Measurements from ENCODE around the gene METTL21C. TPM values are rescaled to one million over a fixed set of nuclear protein-coding genes. Genes with fewer than 3 reads are reported as not detected.

METTL21C gene
- total RNA-seq, 4 donors from 2014 or later: not detected

- Histone ChIP-seq H3K36me3 (no peaks in the 10 kb centered on the region), H3K27ac (replicated peaks in 1 of 4) (no peak overlapping the region), H3K4me1 (peaks cover 0 to 18% (median 8%) of the 10 kb centered on the region in 4 donors), H3K27me3 (peaks cover 0 to 18% (median 0%) of the 10 kb centered on the region in 4 donors), H3K4me3 (no peak overlapping the region), H3K9me3 (peaks cover 0 to 4% (median 2%) of the 10 kb centered on the region in 4 donors)
- intact Hi-C loops (cut with DNase I): no loop called here
- TF ChIP-seq POLR2AphosphoS5 (IDR thresholded peaks at IDR 0.05) (no peak), EP300 (IDR thresholded peaks at IDR 0.05) (no peak), CTCF (IDR thresholded peaks at IDR 0.05) (no peak), POLR2A (IDR thresholded peaks at IDR 0.05; ENCODE audit: low read depth) (no peak)
- 94% methylated on average over 4 of the region's 4 CpGs for WGBS
- DNase-seq (ENCODE audit: extremely low spot score): no peak
Measured at GRCh38 chr13:102696465-102696864, 1.6 kb upstream of the METTL21C start.

- H3K4me3 ChIP-seq: no peak overlapping the region
- no peaks in the 10 kb centered on the region for H3K4me1 ChIP-seq
- peaks cover 0 to 24% (median 0%) of the 10 kb centered on the region in 4 donors for H3K27me3 ChIP-seq
- H3K27ac ChIP-seq (replicated peaks in 1 of 4): no peak overlapping the region
- no peak for DNase-seq (ENCODE audit: extremely low spot score)
- TF ChIP-seq EP300 (IDR thresholded peaks at IDR 0.05): no peak
- no peak for TF ChIP-seq CTCF (IDR thresholded peaks at IDR 0.05)
- no peak for TF ChIP-seq POLR2AphosphoS5 (IDR thresholded peaks at IDR 0.05)
- TF ChIP-seq POLR2A (IDR thresholded peaks at IDR 0.05; ENCODE audit: low read depth): no peak
- H3K9me3 ChIP-seq: peaks cover 0 to 4% (median under 1%) of the 10 kb centered on the region in 4 donors
- H3K36me3 ChIP-seq: no peaks in the 10 kb centered on the region
- intact Hi-C loops (cut with DNase I): no loop called here
- WGBS: 68% methylated on average over 2 of the region's 2 CpGs
Measured at GRCh38 chr13:102693776-102694175, 1.1 kb downstream of the METTL21C start.

GRCh38 chr13:102693250-102693649 is 1.6 kb downstream of the METTL21C start:
- DNase-seq (ENCODE audit: extremely low spot score): no peak
- Histone ChIP-seq H3K9me3 (no peaks in the 10 kb centered on the region), H3K36me3 (no peaks in the 10 kb centered on the region), H3K4me3 (no peak overlapping the region), H3K27me3 (peaks cover 0 to 24% (median 0%) of the 10 kb centered on the region in 4 donors), H3K4me1 (no peaks in the 10 kb centered on the region), H3K27ac (replicated peaks in 1 of 4) (no peak overlapping the region)
- intact Hi-C loops (cut with DNase I): no loop called here
- WGBS: 88% methylated on average over 4 of the region's 4 CpGs
- TF ChIP-seq CTCF (IDR thresholded peaks at IDR 0.05) (no peak), POLR2A (IDR thresholded peaks at IDR 0.05; ENCODE audit: low read depth) (no peak), EP300 (IDR thresholded peaks at IDR 0.05) (no peak), POLR2AphosphoS5 (IDR thresholded peaks at IDR 0.05) (no peak)

GRCh38 chr13:102692491-102692826 is 2.4 kb downstream of the METTL21C start:
- Histone ChIP-seq H3K36me3 (no peaks in the 10 kb centered on the region), H3K27ac (replicated peaks in 1 of 4) (no peak overlapping the region), H3K9me3 (no peaks in the 10 kb centered on the region), H3K4me1 (no peaks in the 10 kb centered on the region), H3K27me3 (peaks cover 0 to 24% (median 0%) of the 10 kb centered on the region in 4 donors), H3K4me3 (no peak overlapping the region)
- 95% methylated on average over 2 of the region's 2 CpGs for WGBS
- TF ChIP-seq CTCF (IDR thresholded peaks at IDR 0.05) (no peak), POLR2AphosphoS5 (IDR thresholded peaks at IDR 0.05) (no peak), POLR2A (IDR thresholded peaks at IDR 0.05; ENCODE audit: low read depth) (no peak), EP300 (IDR thresholded peaks at IDR 0.05) (no peak)
- DNase-seq (ENCODE audit: extremely low spot score): peak; percentile 84
- intact Hi-C loops (cut with DNase I): no loop called here

GRCh38 chr13:102690883-102691282 is 4.0 kb downstream of the METTL21C start:
- Histone ChIP-seq H3K4me1 (no peaks in the 10 kb centered on the region), H3K4me3 (no peak overlapping the region), H3K27me3 (peaks cover 0 to 24% (median 0%) of the 10 kb centered on the region in 4 donors), H3K36me3 (no peaks in the 10 kb centered on the region), H3K9me3 (no peaks in the 10 kb centered on the region), H3K27ac (replicated peaks in 1 of 4) (no peak overlapping the region)
- 96% methylated on average over 4 of the region's 4 CpGs for WGBS
- TF ChIP-seq CTCF (IDR thresholded peaks at IDR 0.05) (no peak), POLR2A (IDR thresholded peaks at IDR 0.05; ENCODE audit: low read depth) (no peak), EP300 (IDR thresholded peaks at IDR 0.05) (no peak), POLR2AphosphoS5 (IDR thresholded peaks at IDR 0.05) (no peak)
- intact Hi-C loops (cut with DNase I): no loop called here
- peak; percentile 3 for DNase-seq (ENCODE audit: extremely low spot score)

Measured in esophagus muscularis mucosa (tissue), 4 donors.